MG63 (cell line): ENCODE results near the gene FAF2. TPM values are rescaled to one million over a fixed set of nuclear protein-coding genes. Genes with fewer than 3 reads are reported as not detected.
A peak's percentile ranks its signal among the peaks of the same experiment; 100 is the strongest.

ENCODE experiments used
- DNase-seq: peaks from one replicate; pipeline ENCODE4 v3.0.0-alpha.2; 2020
- H3K27me3 ChIP-seq: fragments of 250-450 bp; sonication (Bioruptor Pico); 2 replicates; pipeline ENCODE4 v1.5.1; 2020; ENCODE audit warnings: mild to moderate bottlenecking, moderate library complexity
- H3K36me3 ChIP-seq: fragments of 250-450 bp; sonication (Bioruptor Pico); 2 replicates; pipeline ENCODE4 v1.5.1; 2020; ENCODE audit warnings: mild to moderate bottlenecking, moderate library complexity
- H3K4me3 ChIP-seq: fragments of 250-450 bp; sonication (Bioruptor Pico); 2 replicates; pipeline ENCODE4 v1.5.1; 2020; ENCODE audit warnings: mild to moderate bottlenecking, moderate library complexity
- H3K9me3 ChIP-seq: fragments of 250-450 bp; sonication (Bioruptor Pico); 2 replicates; pipeline ENCODE4 v1.5.1; 2020; ENCODE audit warnings: mild to moderate bottlenecking, moderate library complexity
- total RNA-seq: library from RNA; depleted of rRNA; stranded (reverse); fragments of >200 nt; shearing (Covaris generic); gene quantifications from 2 replicates; pipeline ENCODE4 v1.2.3, GENCODE V29; 2014; ENCODE audit warnings: low replicate concordance

Gene FAF2
- total RNA-seq, 1 experiment from 2014 or later: 49.4 TPM

DNA sequence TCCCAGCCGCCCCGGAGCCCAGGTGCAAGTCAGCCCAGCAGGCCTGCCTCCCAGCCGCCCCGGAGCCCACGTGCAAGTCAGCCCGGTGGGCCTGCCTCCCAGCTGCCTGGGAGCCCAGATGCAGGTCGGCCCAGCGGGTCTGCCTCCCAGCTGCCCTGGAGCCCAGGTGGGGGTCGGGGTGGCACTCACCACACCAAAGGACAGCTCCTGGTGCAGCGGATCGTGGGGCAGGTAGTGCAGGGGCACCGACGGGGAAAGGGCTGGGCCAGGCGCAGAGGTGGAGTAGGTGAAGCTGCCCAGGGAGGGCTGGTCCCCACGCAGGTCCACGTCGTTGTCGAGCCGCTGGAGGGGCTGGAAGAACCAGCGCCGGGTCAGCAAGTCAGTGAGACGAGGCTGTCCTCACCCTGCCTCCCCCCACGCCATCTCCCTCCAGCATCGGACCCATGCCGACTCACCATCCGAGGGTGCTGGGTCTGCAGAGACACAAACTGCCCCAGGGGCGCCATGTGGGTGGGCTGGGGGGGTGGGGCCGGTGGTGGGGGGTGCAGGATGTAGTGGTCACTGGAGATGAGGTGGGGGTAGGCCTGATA lies 82.3 kb downstream of the FAF2 start:
- Histone ChIP-seq H3K9me3 (no peaks in the 10 kb centered on the region), H3K27me3 (no peaks in the 10 kb centered on the region), H3K36me3 (peaks cover 81% of the 10 kb centered on the region), H3K4me3 (no peak overlapping the region)
- DNase-seq: no peak

DNA sequence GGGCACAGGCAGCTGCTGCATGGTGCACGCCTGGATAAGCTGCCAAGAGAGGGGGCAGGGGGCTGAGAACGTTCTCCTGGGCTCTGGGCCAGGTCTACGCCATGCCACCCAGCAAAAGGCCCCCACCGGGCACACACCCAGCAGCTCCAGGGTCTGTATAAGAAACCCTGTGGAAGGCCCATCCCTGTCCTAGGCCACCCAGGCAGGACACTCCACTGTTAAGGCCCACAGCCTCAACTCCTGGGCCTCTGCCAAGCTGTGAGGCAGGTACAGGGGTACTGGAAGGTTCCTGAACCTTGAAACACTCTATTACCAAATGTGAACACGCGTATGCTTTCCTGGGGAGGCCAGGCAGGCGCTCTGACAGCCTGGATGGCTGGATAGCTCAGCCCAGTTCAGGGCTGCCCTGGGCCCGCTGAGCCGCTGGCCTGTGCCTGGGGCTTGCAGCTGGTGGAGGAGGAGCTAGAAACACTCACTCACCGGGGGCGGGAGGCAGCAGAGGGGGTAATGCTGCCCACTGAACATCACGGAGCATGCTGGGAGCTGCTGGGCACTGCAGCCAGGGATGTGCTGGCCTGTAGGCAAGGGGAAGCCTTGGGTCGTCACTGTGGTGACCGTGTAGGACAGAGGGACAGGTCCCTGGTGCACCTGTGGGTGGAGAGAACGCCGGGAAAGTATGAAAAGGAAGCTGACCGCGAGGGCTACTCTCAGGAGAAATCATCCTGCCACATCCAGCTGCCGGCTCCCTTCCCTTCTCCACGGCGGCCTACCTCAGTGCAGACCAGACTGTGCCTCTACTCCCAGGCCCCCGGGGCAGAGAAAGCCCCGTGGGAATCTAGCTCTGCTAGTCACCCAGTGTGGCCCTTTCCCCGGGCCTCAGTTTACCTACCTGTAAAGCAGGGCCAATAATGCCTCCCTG lies 83.1 kb downstream of the FAF2 start:
- H3K4me3 ChIP-seq: no peak overlapping the region
- peaks cover 81% of the 10 kb centered on the region for H3K36me3 ChIP-seq
- H3K27me3 ChIP-seq: no peaks in the 10 kb centered on the region
- DNase-seq: peak; percentile 64
- no peaks in the 10 kb centered on the region for H3K9me3 ChIP-seq

DNA sequence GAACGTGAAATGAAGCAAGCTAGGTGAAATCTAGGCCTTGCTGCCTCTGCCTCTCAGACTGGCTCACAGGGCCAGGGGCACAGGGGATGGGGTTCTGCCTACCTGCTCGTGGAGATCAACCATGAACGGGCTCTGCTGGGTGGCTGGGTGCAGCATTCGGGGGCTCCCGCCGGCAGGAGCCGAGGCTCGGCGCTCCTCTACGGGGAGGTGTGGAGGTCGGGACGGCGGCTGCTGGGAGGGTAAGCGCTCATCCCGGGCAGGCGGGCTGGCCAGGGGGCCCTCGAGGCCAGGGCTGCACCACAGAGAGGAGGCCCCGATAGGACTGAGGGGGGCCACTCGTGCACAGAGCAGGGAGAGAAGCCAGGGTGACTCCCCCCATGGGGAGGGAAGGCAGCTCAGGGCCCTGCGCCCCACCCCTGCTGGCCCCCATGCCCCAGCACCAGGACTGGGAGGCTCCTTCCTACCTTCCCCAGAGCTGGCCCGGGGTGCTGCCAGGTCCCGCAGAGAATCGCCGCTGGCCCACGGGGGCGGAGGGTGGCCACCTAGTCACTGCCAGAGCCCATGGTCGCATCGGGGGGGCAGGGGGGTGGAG lies 83.8 kb downstream of the FAF2 start:
- Histone ChIP-seq H3K36me3 (peaks cover 79% of the 10 kb centered on the region), H3K27me3 (no peaks in the 10 kb centered on the region), H3K4me3 (no peak overlapping the region), H3K9me3 (no peaks in the 10 kb centered on the region)
- DNase-seq: no peak

DNA sequence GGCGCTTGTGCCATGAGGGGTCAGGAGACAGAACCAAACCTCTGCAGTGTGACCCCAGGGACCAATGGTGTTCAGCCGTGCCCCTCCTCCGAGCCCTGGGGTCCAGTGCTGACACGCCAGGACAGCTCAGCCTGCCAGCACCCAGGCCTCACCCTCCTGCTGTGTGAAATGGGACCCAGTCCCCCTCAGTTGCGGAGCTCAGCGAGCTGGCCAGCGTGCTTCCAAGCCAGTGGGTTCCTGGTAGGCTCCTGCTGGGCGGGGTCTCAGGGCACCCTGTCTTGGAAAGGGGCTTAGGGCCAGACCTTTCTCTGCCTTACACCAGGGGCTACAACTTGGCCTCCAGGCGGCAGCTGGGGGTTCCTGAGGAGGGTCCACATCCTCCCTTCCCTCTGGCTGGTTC lies 84.6 kb downstream of the FAF2 start:
- DNase-seq: no peak
- H3K36me3 ChIP-seq: peaks cover 73% of the 10 kb centered on the region
- no peak overlapping the region for H3K4me3 ChIP-seq
- H3K27me3 ChIP-seq: no peaks in the 10 kb centered on the region
- H3K9me3 ChIP-seq: no peaks in the 10 kb centered on the region

DNA sequence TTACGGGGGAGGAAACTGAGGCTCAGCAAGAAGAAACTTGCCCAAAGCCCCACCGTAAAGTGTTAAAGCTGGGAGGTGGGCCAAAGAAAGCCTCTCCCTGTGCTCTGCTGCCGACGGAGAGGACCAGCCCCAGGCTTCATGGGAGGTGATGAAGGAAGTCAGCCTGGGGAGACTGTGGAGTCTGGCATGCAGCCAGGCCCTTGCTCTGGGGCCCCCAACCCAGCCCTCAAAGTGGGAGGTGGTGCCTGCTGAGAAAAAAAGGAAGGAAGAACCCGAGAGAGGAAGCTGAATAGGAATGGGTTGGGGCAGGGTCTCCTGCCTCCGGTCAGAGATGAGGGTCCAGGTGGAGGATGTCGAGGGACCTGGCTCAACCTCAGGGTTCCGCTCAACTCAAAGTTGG lies 85.2 kb downstream of the FAF2 start:
- H3K27me3 ChIP-seq: no peaks in the 10 kb centered on the region
- no peak for DNase-seq
- no peak overlapping the region for H3K4me3 ChIP-seq
- H3K36me3 ChIP-seq: peaks cover 67% of the 10 kb centered on the region
- H3K9me3 ChIP-seq: no peaks in the 10 kb centered on the region

DNA sequence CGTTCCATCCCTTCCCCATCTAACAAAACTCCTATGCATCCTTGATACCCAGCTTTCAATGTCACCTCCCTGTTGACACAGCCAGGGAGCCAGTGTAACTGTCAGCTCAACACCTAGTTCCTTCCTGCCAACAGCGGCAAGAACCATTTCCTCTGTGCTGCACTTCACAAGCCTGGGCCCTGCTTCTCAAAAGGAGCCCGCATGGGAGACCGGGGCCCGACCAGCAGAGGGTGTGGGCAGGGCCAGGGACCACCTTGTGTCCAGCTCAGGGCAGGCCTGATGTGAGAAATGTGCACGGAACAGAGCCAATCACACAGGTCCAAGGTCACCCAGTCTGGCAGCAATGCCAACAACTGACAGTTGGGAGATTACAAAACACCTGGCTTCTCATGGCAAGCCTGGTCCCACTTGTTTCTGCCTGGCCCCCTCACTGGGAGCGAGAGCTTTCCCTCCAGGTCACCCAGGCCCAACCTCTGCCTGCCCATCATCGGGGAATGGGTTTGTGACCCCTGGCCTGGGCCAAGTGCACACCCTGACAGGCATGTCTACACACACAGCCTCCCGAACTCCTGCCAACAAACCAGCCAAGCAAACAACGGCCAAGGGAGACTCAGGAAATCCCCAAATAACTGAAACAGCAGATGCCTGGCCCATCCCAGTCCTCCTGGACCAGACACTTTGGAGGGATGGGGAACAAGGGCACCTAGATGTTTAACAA lies 85.9 kb downstream of the FAF2 start:
- no peaks in the 10 kb centered on the region for H3K9me3 ChIP-seq
- H3K4me3 ChIP-seq: no peak overlapping the region
- DNase-seq: peak; percentile 84
- H3K27me3 ChIP-seq: no peaks in the 10 kb centered on the region
- peaks cover 61% of the 10 kb centered on the region for H3K36me3 ChIP-seq

DNA sequence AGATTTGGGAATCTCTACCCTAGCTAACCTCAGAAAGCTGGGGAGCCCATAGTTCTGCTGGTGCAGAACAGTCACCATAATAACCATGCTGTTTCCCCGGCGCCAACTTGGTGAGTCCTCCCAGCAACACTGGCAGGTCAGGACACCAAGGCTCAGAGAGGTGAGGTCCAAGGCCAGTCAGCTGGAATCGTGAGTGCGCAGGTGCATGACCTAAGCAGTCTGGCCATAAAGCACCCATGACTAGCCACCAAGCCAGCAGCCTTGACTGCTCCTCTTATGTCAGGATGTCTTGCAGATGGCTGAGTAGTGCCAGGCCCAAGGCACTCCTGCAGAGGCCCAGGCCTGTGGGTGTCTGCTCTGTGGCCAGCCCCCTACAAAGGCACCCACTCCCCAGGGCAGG lies 86.5 kb downstream of the FAF2 start:
- no peak for DNase-seq
- Histone ChIP-seq H3K9me3 (no peaks in the 10 kb centered on the region), H3K4me3 (peak overlapping the region; percentile 80), H3K36me3 (peaks cover 55% of the 10 kb centered on the region), H3K27me3 (no peaks in the 10 kb centered on the region)

DNA sequence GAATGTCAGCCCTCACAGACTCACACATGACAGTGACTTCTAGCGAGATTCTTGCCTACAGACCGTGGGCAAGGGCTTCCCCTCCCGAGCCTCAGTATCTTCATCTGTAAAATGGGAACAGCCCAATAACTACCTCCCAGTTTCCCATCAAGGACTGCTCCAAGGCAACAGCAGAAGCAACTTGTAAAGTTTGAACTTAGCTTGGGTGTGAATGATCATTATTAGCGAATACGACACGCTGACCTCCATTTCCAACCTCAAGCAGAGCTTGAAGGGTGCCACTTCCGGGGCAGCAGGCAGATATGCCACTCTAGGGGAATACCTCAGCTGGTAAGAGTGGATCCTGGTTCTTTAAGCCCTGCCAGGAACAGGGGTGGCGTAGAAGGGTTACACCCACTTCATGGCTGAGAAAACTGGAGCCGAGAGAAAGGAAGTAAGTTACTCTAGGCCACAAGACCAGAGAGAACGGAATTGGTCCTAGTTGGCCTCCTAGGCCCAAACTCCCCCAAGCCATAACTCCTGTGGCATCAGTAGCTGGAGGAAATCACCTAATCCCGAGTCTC lies 87.0 kb downstream of the FAF2 start:
- DNase-seq: peak; percentile 40
- Histone ChIP-seq H3K27me3 (no peaks in the 10 kb centered on the region), H3K9me3 (no peaks in the 10 kb centered on the region), H3K36me3 (peaks cover 53% of the 10 kb centered on the region), H3K4me3 (peak overlapping the region; percentile 80)

DNA sequence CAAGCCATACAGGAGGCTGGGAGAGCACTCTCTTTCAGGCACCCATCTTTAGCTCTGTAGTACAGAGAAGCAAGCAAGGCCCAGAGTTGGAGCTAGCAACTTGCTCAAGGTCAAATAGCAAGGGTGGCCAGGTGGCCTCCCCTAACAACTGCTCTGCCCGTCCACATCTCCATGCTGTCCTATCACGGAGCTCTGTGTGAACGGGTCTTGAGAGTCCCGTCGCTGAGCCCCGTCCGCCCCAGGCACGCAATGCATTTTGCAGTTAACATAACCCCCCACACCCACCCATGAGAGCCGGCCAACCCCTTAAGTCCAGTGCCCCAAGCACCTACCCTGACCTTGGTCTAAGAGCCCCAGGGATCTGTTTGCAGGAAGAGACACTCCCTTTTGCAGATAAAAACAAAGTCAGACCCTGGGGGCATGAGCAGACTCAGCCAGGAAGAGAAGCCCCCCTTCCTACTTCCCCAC lies 87.5 kb downstream of the FAF2 start:
- Histone ChIP-seq H3K36me3 (peaks cover 49% of the 10 kb centered on the region), H3K27me3 (no peaks in the 10 kb centered on the region), H3K9me3 (no peaks in the 10 kb centered on the region), H3K4me3 (peak overlapping the region; percentile 80)
- DNase-seq: peak; percentile 34

DNA sequence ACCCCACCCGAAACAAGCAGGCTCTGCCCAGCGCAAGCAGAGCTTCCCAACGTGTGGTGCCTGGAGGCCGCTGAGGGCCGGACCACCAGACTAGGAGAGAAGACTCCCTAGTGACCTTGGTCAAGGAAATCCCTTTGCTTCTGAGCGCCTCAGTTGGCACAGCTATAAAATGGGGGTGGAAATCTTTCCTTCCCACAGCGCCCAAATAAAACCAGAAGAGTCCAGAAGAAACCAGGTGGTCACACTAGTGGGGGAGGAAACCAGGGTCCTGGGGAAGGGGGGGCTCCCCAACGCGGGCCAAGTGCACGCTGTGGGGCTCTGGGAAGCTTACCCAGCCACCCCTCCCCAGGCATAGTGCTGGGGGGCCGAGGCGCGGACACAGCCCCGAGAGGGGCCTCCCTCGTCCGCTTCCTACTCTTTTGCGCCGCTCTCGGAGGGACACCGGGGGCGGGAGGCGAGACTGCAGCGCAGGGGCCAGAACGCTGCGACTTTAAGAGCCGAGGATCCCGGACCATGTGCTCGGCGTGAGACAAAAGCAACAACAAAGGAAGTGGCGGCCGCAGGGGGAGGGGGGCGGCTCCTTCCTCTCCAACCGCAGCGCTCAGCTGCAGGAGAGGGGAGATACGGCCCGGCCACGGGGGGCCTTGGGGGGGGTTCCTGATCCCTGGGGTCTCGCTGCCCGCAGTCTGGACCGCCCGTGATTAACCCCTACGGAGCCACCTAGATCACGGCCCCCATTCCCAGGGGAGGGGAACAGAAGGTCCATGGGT lies 88.1 kb downstream of the FAF2 start:
- DNase-seq: peak; percentile 88
- H3K9me3 ChIP-seq: no peaks in the 10 kb centered on the region
- H3K27me3 ChIP-seq: no peaks in the 10 kb centered on the region
- H3K36me3 ChIP-seq: peaks cover 43% of the 10 kb centered on the region
- H3K4me3 ChIP-seq: peak overlapping the region; percentile 80

DNA sequence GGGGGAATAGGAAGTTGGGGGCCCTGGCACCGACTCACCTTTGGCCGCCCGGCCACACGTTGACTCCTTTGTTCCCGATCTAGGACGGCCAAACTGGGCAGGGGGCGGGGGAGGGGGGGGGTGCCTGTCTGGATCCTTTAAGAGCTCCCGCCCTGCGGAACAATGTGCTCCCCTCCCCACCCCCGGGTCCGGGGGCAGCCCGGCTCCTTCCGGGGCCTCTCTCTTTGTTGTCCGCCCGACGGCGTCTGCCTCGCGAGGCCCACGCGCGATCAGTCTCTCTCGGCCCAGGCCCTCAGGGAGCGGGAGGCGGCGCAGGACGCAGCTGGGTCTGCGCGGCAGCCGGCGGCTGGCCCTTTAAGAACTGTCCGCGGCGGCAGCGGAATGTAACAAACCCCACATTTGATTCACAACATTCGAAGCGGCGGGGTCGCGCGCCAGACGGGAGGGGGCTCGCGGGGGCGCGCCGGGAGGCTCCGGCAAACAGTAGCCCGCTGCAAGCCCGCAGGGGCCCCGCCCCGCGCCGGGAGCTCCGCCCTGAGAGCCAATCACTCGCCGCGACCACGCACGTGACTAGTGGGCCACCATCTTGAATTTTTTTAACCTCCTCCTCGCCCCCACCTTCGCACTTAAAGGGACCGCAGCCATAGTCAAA lies 88.8 kb downstream of the FAF2 start, which contains the start of gene RNF44:
TSS of gene RNF44 (minus strand) at position 501 of the 652 bp plus-strand sequence. CDS start 4,930 bp downstream, outside the sequence.
- H3K9me3 ChIP-seq: no peaks in the 10 kb centered on the region
- H3K36me3 ChIP-seq: peaks cover 36% of the 10 kb centered on the region
- peak within 1 kb of the TSS; percentile 80 for H3K4me3 ChIP-seq
- no peaks in the 10 kb centered on the region for H3K27me3 ChIP-seq
- DNase-seq: peak; percentile 100

DNA sequence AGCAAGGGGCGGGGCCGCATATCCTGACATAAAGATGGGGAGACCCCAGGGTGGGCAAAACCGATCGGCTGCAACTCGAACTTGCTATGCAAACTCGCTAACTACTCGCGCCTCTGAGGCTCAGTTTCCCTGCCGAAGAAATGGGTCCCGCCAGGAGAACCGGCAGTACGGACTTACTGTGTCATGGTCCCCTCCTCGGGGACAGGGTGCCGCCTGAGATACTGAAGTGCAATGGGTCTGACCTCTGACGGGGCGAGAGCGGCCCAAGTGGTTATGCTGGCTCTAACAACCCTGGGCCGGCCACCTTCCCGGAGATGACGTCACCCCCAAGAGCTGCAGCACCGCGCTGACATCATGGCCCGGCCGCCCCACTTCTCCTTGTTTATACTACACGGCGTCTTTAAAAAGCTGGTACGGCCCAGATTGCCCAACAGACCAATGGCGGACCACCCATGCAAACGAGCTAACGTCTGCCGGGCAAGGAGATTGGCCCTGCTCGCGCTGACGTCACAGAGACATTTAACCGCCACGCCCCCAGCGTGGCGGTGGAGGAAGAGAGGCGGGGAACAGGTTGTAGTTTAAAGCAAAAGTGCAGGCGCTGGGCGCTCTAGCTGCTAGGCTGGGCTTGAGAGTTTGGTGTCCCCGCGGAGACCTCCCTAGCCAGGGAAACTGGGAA lies 89.5 kb downstream of the FAF2 start:
- Histone ChIP-seq H3K36me3 (peaks cover 35% of the 10 kb centered on the region), H3K4me3 (peak overlapping the region; percentile 80), H3K9me3 (no peaks in the 10 kb centered on the region), H3K27me3 (no peaks in the 10 kb centered on the region)
- peak; percentile 100 for DNase-seq

DNA sequence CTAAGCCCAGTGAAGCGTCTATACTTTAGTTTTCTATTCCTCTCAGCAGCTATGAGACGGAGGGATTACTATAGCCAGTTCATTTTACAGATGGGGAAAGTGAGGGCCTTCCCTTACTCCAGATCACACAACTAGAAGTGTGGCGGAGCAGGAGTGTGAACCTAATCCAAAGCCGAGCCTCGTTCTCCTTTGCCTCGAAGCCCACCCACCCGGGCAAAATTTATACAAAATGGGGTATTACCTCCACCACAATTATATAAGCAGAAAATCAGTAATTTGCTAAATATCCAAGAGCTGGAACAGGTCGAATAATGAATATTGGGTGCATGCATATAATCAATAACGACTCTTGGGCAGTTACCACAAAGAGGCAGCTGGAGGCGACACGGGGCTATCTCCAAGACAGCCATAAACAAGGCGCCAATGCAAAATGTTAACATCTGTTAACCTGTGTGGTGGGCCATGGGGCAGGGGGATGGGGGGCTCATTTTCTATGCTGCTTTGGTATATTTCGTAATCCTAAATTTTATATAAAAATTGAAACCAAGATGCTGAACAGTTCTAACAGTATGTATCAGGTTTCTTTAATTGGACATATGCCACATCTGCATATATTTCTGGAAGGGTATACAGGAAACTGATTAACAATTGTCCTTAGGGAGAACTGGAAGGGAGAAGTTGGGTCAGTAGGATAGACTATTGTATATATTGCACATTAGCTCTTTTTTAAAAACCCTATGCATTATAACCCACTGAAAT lies 90.2 kb downstream of the FAF2 start:
- no peak for DNase-seq
- H3K27me3 ChIP-seq: no peaks in the 10 kb centered on the region
- peak overlapping the region; percentile 80 for H3K4me3 ChIP-seq
- H3K36me3 ChIP-seq: peaks cover 28% of the 10 kb centered on the region
- H3K9me3 ChIP-seq: no peaks in the 10 kb centered on the region

DNA sequence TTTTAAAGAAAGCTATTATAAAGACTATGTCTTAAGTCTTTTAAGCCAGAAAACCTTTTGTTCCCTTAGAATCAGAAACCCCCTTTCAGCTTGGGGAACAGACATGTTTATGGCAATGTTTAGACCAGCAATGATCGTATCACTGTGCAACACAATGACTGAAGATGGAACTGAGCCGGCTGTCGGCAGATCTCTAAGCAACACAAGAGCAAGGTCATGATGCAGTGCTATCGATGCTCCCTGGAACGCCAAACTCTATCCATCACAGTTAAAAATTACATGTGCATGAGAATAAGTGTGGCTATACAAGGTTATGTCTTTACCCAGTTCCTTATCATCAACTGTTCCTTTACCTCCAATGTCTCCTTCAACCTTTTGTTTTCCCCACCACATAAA lies 90.8 kb downstream of the FAF2 start:
- Histone ChIP-seq H3K4me3 (no peak overlapping the region), H3K9me3 (no peaks in the 10 kb centered on the region), H3K36me3 (peaks cover 22% of the 10 kb centered on the region), H3K27me3 (no peaks in the 10 kb centered on the region)
- DNase-seq: no peak
